Erythroblast (primary cell): ENCODE results near the gene NTSR1.

Experiments used
- GATA1 ChIP-seq: IDR thresholded peaks from 2 replicates; pipeline ENCODE4 v1.6.1; 2011; ENCODE audit warnings: low read depth, mild to moderate bottlenecking, control low read depth, low read length, moderate library complexity
- POLR2A ChIP-seq: IDR thresholded peaks from 2 replicates; pipeline ENCODE4 v1.6.1; 2011; ENCODE audit warnings: mild to moderate bottlenecking, low read length

DNA sequence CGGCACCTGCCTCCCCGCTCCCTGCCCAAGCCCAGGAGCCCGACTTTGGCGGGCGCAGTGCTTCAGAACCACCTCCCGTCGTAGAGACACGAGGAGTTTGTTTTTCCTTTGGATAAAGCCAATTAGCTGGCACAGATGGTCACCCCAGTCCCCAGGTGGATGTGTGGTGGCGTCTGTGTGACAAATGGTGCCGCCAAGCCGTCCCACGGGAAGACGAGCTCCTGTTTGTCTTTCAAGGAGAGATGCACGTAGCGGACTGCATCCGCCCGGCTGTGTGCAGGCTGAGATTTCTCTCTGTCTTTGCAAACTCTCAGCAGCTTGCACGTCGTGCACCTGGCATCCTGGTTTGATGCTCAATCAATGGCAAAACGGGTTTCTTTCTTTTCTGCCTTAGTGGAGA, 71.6 kb downstream of the NTSR1 start:
- TF ChIP-seq POLR2A (no peak), GATA1 (no peak)
